Vagina (tissue), 2 donors: ENCODE data around the gene NLRC3. TPM values are rescaled to one million over a fixed set of nuclear protein-coding genes. Genes with fewer than 3 reads are reported as not detected.

ENCODE experiments used
- DNase-seq, 2 donors: peaks; one replicate each; pipeline ENCODE4 v3.0.0-alpha.2; 2017; ENCODE audit errors: extremely low spot score in 2 of 2
- H3K27ac ChIP-seq: fragments of 200-600 bp; sonication (generic); one replicate; pipeline ENCODE4 v1.5.1; 2019
- H3K27me3 ChIP-seq: fragments of 200-600 bp; sonication (generic); one replicate; pipeline ENCODE4 v1.5.1; 2019
- H3K36me3 ChIP-seq, 2 donors: fragments of 200-600 bp; sonication (generic); one replicate each; pipeline ENCODE4 v1.5.1; 2017 to 2019
- H3K4me1 ChIP-seq: fragments of 200-600 bp; sonication (generic); one replicate; pipeline ENCODE4 v1.5.1; 2019
- H3K4me3 ChIP-seq, 2 donors: fragments of 200-600 bp; sonication (generic); 1 replicate in 1 of 2; 2 replicates in 1 of 2; pipeline ENCODE4 v1.5.1; 2016 to 2019
- H3K9me3 ChIP-seq: fragments of 200-600 bp; sonication (generic); one replicate; pipeline ENCODE4 v1.5.1; 2019
- CTCF ChIP-seq, 3 experiments: fragments of 450-650 bp in 2 of 3; fragments of 200-600 bp in 1 of 3; sonication (generic) in 1 of 3; IDR thresholded peaks; one replicate each; pipeline ENCODE4 v1.5.1; 2017 to 2019; ENCODE audit warnings: antibody characterized with exemption in 3 of 3, mild to moderate bottlenecking in 2 of 3, moderate library complexity in 2 of 3
- POLR2A ChIP-seq, 2 donors: fragments of 450-650 bp; IDR thresholded peaks; one replicate each; pipeline ENCODE4 v1.6.1; 2017; ENCODE audit warnings: antibody characterized with exemption in 2 of 2, mild to moderate bottlenecking in 2 of 2, moderate library complexity in 2 of 2
- POLR2AphosphoS5 ChIP-seq, 2 donors: sonication (generic); formaldehyde crosslinking; IDR thresholded peaks; one replicate each; pipeline ENCODE4 v1.9.0; 2017; ENCODE audit warnings: antibody characterized with exemption in 2 of 2, mild to moderate bottlenecking in 2 of 2, low read depth in 1 of 2; ENCODE audit not compliant: insufficient read depth in 1 of 2
- intact Hi-C: fragments of 100-400 bp; cut with DNase I; formaldehyde crosslinking; loops from one replicate; pipeline ENCODE4 v1.15.1; 2023
- total RNA-seq: library from RNA; depleted of rRNA; stranded (reverse); fragments of >200 nt; gene quantifications from one replicate; pipeline ENCODE4 v1.2.3, GENCODE V29; 2016

Gene NLRC3
- total RNA-seq, 1 donor from 2014 or later, result 12.5 TPM

- H3K27me3 ChIP-seq, result no peaks in the 10 kb centered on the region
- H3K36me3 ChIP-seq, result peaks cover 0 to 53% of the 10 kb centered on the region in 2 donors
- intact Hi-C loops, result no loop called here
- no peak overlapping the region for H3K4me3 ChIP-seq
- TF ChIP-seq POLR2AphosphoS5 (IDR thresholded peaks at IDR 0.05; ENCODE audit: insufficient read depth in 1 of 2, low read depth in 1 of 2) (no peak), CTCF (IDR thresholded peaks at IDR 0.05) (no peak), POLR2A (IDR thresholded peaks at IDR 0.05) (no peak)
- H3K4me1 ChIP-seq, result no peaks in the 10 kb centered on the region
- H3K27ac ChIP-seq, result no peak overlapping the region
- no peak for DNase-seq
- H3K9me3 ChIP-seq, result no peaks in the 10 kb centered on the region
These were observed 58.8 kb downstream of the NLRC3 start for GRCh38 chr16:3518292-3518985.

DNA sequence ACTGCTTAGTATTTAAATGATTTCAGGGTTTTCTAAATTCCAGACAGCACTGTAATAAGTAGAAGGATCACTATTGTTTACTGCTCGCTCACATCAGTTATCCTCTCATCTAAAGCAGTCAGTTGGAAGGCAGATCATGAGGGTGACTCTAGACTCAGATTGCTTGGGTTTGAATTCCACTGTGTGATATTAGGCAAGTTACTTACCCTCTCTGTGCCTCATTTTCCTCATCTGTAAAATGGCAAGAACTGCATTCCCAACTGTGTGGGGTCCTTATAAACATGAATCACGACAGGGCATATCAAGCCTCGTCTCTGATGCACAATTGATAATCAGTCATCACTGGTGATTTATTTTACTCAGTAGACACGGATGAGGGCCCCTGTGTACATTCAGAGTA, 61.3 kb downstream of the NLRC3 start:
- no peak overlapping the region for H3K27ac ChIP-seq
- no peaks in the 10 kb centered on the region for H3K27me3 ChIP-seq
- no peak for DNase-seq
- no peak for TF ChIP-seq POLR2AphosphoS5 (IDR thresholded peaks at IDR 0.05; ENCODE audit: insufficient read depth in 1 of 2, low read depth in 1 of 2)
- TF ChIP-seq POLR2A (IDR thresholded peaks at IDR 0.05), result no peak
- no peak for TF ChIP-seq CTCF (IDR thresholded peaks at IDR 0.05)
- intact Hi-C loops, result no loop called here
- H3K4me1 ChIP-seq, result no peaks in the 10 kb centered on the region
- H3K9me3 ChIP-seq, result no peaks in the 10 kb centered on the region
- H3K36me3 ChIP-seq, result peaks cover 0 to 61% of the 10 kb centered on the region in 2 donors
- no peak overlapping the region for H3K4me3 ChIP-seq

GRCh38 chr16:3514621-3515020, 62.6 kb downstream of the NLRC3 start:
- Histone ChIP-seq H3K4me1 (no peaks in the 10 kb centered on the region), H3K9me3 (no peaks in the 10 kb centered on the region), H3K36me3 (peaks cover 0 to 59% of the 10 kb centered on the region in 2 donors), H3K27me3 (no peaks in the 10 kb centered on the region), H3K27ac (no peak overlapping the region), H3K4me3 (no peak overlapping the region)
- intact Hi-C loops, result no loop called here
- no peak for DNase-seq
- no peak for TF ChIP-seq POLR2AphosphoS5 (IDR thresholded peaks at IDR 0.05; ENCODE audit: insufficient read depth in 1 of 2, low read depth in 1 of 2)
- TF ChIP-seq CTCF (IDR thresholded peaks at IDR 0.05), result no peak
- TF ChIP-seq POLR2A (IDR thresholded peaks at IDR 0.05), result no peak

- no peak overlapping the region for H3K27ac ChIP-seq
- no peak for DNase-seq
- TF ChIP-seq CTCF (IDR thresholded peaks at IDR 0.05), result no peak
- TF ChIP-seq POLR2AphosphoS5 (IDR thresholded peaks at IDR 0.05; ENCODE audit: insufficient read depth in 1 of 2, low read depth in 1 of 2), result no peak
- no peak for TF ChIP-seq POLR2A (IDR thresholded peaks at IDR 0.05)
- no peaks in the 10 kb centered on the region for H3K9me3 ChIP-seq
- no peak overlapping the region for H3K4me3 ChIP-seq
- H3K27me3 ChIP-seq, result no peaks in the 10 kb centered on the region
- H3K4me1 ChIP-seq, result no peaks in the 10 kb centered on the region
- peaks cover 0 to 65% of the 10 kb centered on the region in 2 donors for H3K36me3 ChIP-seq
- intact Hi-C loops, result no loop called here
These were observed 63.2 kb downstream of the NLRC3 start for GRCh38 chr16:3513892-3514583.
